Measurements from ENCODE around the gene DCPS. TPM values are rescaled to one million over a fixed set of nuclear protein-coding genes. Genes with fewer than 3 reads are reported as not detected.

The DCPS gene
- total RNA-seq, 1 experiment from 2014 or later, result 26.2 TPM

- H3K27me3 Mint-ChIP-seq (ENCODE audit: low read depth), result no peaks in the 10 kb centered on the region
- peaks cover 25% of the 10 kb centered on the region for H3K36me3 Mint-ChIP-seq
- peak; percentile 8 for DNase-seq (ENCODE audit: low spot score)
- ChIA-PET POLR2A (no interaction called here), CTCF (interaction anchor here (1.2 to 1.8 kb wide), 3 partner anchors 25 to 237 kb away, joined by 3 to 4 read pairs (median 4); no protein-coding TSS in a partner anchor)
- TF ChIP-seq ZNF317 (CRISPR knock-in tag; IDR thresholded peaks at IDR 0.05; ENCODE audit: borderline replicate concordance, low read depth), result no peak
- TF ChIP-seq ZNF219 (CRISPR knock-in tag; IDR thresholded peaks at IDR 0.05; ENCODE audit: borderline replicate concordance), result no peak
- TF ChIP-seq NR1H2 (CRISPR knock-in tag; IDR thresholded peaks at IDR 0.05), result no peak
- TF ChIP-seq ZNF281 (CRISPR knock-in tag; IDR thresholded peaks at IDR 0.05), result no peak
- no peak for TF ChIP-seq IRF2 (CRISPR knock-in tag; IDR thresholded peaks at IDR 0.05; ENCODE audit: borderline replicate concordance, low read depth)
- TF ChIP-seq ZNF396 (CRISPR knock-in tag; IDR thresholded peaks at IDR 0.05; ENCODE audit: borderline replicate concordance), result no peak
- TF ChIP-seq ATF2 (CRISPR knock-in tag; IDR thresholded peaks at IDR 0.05; ENCODE audit: borderline replicate concordance, low read depth), result no peak
- TF ChIP-seq FOXP1 (CRISPR knock-in tag; IDR thresholded peaks at IDR 0.05; ENCODE audit: borderline replicate concordance), result no peak
- no peak for TF ChIP-seq FOXJ3 (CRISPR knock-in tag; IDR thresholded peaks at IDR 0.05; ENCODE audit: borderline replicate concordance)
- no peak for TF ChIP-seq NR3C1 (CRISPR knock-in tag; conservative IDR thresholded peaks at IDR 0.05; ENCODE audit: low read depth)
- no peak for TF ChIP-seq SMAD3 (CRISPR knock-in tag; IDR thresholded peaks at IDR 0.05; ENCODE audit: borderline replicate concordance)
- no peak for TF ChIP-seq RELA (CRISPR knock-in tag; IDR thresholded peaks at IDR 0.05; ENCODE audit: borderline replicate concordance)
- TF ChIP-seq ZSCAN18 (CRISPR knock-in tag; IDR thresholded peaks at IDR 0.05), result no peak
- TF ChIP-seq JAZF1 (CRISPR knock-in tag; IDR thresholded peaks at IDR 0.05), result no peak
- no peak for TF ChIP-seq NR2C2 (CRISPR knock-in tag; IDR thresholded peaks at IDR 0.05)
- H3K4me1 Mint-ChIP-seq, result peaks cover 21% of the 10 kb centered on the region
- H3K9me3 Mint-ChIP-seq, result no peaks in the 10 kb centered on the region
- no peak overlapping the region; the same call in 1 of the 2 replicates for H3K4me3 Mint-ChIP-seq
- peak overlapping the region; percentile 94 for H3K27ac Mint-ChIP-seq
- no peak for ATAC-seq
These were observed 32.3 kb downstream of the DCPS start for GRCh38 chr11:126336138-126336541.

GRCh38 chr11:126336671-126337101 is 32.8 kb downstream of the DCPS start:
- H3K9me3 Mint-ChIP-seq, result no peaks in the 10 kb centered on the region
- H3K4me1 Mint-ChIP-seq, result peaks cover 21% of the 10 kb centered on the region
- no peak overlapping the region for H3K4me3 Mint-ChIP-seq
- peak overlapping the region; percentile 94; the same call in 1 of the 2 replicates for H3K27ac Mint-ChIP-seq
- peak; percentile 26 for DNase-seq (ENCODE audit: low spot score)
- TF ChIP-seq GRHL2 (CRISPR knock-in tag; IDR thresholded peaks at IDR 0.05; ENCODE audit: insufficient replicate concordance, severe bottlenecking) (no peak), ZNF317 (CRISPR knock-in tag; IDR thresholded peaks at IDR 0.05; ENCODE audit: borderline replicate concordance, low read depth) (no peak)
- no peaks in the 10 kb centered on the region for H3K27me3 Mint-ChIP-seq (ENCODE audit: low read depth)
- POLR2A ChIA-PET, result interaction anchor here (1.0 kb wide), 1 partner anchor 17 kb away, joined by 3 read pairs; no protein-coding TSS in a partner anchor
- CTCF ChIA-PET, result interaction anchor here (1.0 to 1.8 kb wide), 4 partner anchors 9 to 236 kb away, joined by 3 to 4 read pairs (median 4); no protein-coding TSS in a partner anchor
- H3K36me3 Mint-ChIP-seq, result peaks cover 26% of the 10 kb centered on the region
- peak; percentile 79 for ATAC-seq

GRCh38 chr11:126337126-126337473 is 33.2 kb downstream of the DCPS start:
- Mint-ChIP-seq H3K27ac (no peak overlapping the region), H3K4me3 (no peak overlapping the region), H3K36me3 (peaks cover 28% of the 10 kb centered on the region), H3K4me1 (peaks cover 21% of the 10 kb centered on the region), H3K27me3 (ENCODE audit: low read depth) (no peaks in the 10 kb centered on the region), H3K9me3 (no peaks in the 10 kb centered on the region)
- no peak for ATAC-seq
- POLR2A ChIA-PET, result interaction anchor here (1.0 kb wide), 1 partner anchor 16 kb away, joined by 3 read pairs; no protein-coding TSS in a partner anchor
- CTCF ChIA-PET, result interaction anchor here (0.8 to 1.3 kb wide), 3 partner anchors 9 to 144 kb away, joined by 3 to 4 read pairs (median 3); partner anchors contain the start of gene ST3GAL4
- DNase-seq (ENCODE audit: low spot score), result no peak
- TF ChIP-seq ESRRA (CRISPR knock-in tag; IDR thresholded peaks at IDR 0.05; ENCODE audit: borderline replicate concordance) (no peak), AR (CRISPR knock-in tag; IDR thresholded peaks at IDR 0.05) (no peak), ELF4 (CRISPR knock-in tag; IDR thresholded peaks at IDR 0.05; ENCODE audit: low read depth) (no peak), ZNF138 (CRISPR knock-in tag; conservative IDR thresholded peaks at IDR 0.05) (no peak), SMAD4 (CRISPR knock-in tag; IDR thresholded peaks at IDR 0.05) (no peak), ZNF219 (CRISPR knock-in tag; IDR thresholded peaks at IDR 0.05; ENCODE audit: borderline replicate concordance) (no peak), ZNF512 (CRISPR knock-in tag; IDR thresholded peaks at IDR 0.05; ENCODE audit: borderline replicate concordance) (no peak)
